Measurements from ENCODE around the gene FLRT2.

FLRT2 gene

GRCh38 chr14:85644211-85644610 lies 114.3 kb downstream of the FLRT2 start:
- DNase-seq, result no peak
- H3K27me3 ChIP-seq (replicated peaks), result no peaks in the 10 kb centered on the region
- H3K27ac ChIP-seq, result no peak overlapping the region
- in situ Hi-C loops (cut with HindIII; ENCODE audit: low pct_ligation_motif_present, low sequenced_read_pairs), result no loop called here
- H3K4me3 ChIP-seq (ENCODE audit: low read depth, low read length), result no peak overlapping the region
- H3K36me3 ChIP-seq (replicated peaks), result no peaks in the 10 kb centered on the region
- TF ChIP-seq CTCF (IDR thresholded peaks at IDR 0.05; ENCODE audit: low read depth, low read length, missing control alignments), result no peak

GRCh38 chr14:85653029-85653428 lies 123.1 kb downstream of the FLRT2 start:
- Histone ChIP-seq H3K27me3 (replicated peaks) (no peaks in the 10 kb centered on the region), H3K36me3 (replicated peaks) (no peaks in the 10 kb centered on the region), H3K27ac (no peak overlapping the region), H3K4me3 (ENCODE audit: low read depth, low read length) (no peak overlapping the region)
- in situ Hi-C loops (cut with HindIII; ENCODE audit: low pct_ligation_motif_present, low sequenced_read_pairs), result no loop called here
- no peak for DNase-seq
- TF ChIP-seq CTCF (IDR thresholded peaks at IDR 0.05; ENCODE audit: low read depth, low read length, missing control alignments), result no peak

GRCh38 chr14:85660243-85660922 lies 130.4 kb downstream of the FLRT2 start:
- in situ Hi-C loops (cut with HindIII; ENCODE audit: low pct_ligation_motif_present, low sequenced_read_pairs), result no loop called here
- H3K27ac ChIP-seq, result no peak overlapping the region
- no peak for TF ChIP-seq CTCF (IDR thresholded peaks at IDR 0.05; ENCODE audit: low read depth, low read length, missing control alignments)
- H3K4me3 ChIP-seq (ENCODE audit: low read depth, low read length), result no peak overlapping the region
- H3K36me3 ChIP-seq (replicated peaks), result no peaks in the 10 kb centered on the region
- H3K27me3 ChIP-seq (replicated peaks), result no peaks in the 10 kb centered on the region
- DNase-seq, result no peak

- in situ Hi-C loops (cut with HindIII; ENCODE audit: low pct_ligation_motif_present, low sequenced_read_pairs), result no loop called here
- no peak for DNase-seq
- no peak for TF ChIP-seq CTCF (IDR thresholded peaks at IDR 0.05; ENCODE audit: low read depth, low read length, missing control alignments)
- H3K4me3 ChIP-seq (ENCODE audit: low read depth, low read length), result no peak overlapping the region
- no peaks in the 10 kb centered on the region for H3K36me3 ChIP-seq (replicated peaks)
- no peak overlapping the region for H3K27ac ChIP-seq
- H3K27me3 ChIP-seq (replicated peaks), result no peaks in the 10 kb centered on the region
Measured at GRCh38 chr14:85662096-85662495, 132.2 kb downstream of the FLRT2 start.

GRCh38 chr14:85663256-85663655 lies 133.3 kb downstream of the FLRT2 start:
- no peak for TF ChIP-seq CTCF (IDR thresholded peaks at IDR 0.05; ENCODE audit: low read depth, low read length, missing control alignments)
- H3K27me3 ChIP-seq (replicated peaks), result no peaks in the 10 kb centered on the region
- in situ Hi-C loops (cut with HindIII; ENCODE audit: low pct_ligation_motif_present, low sequenced_read_pairs), result no loop called here
- H3K27ac ChIP-seq, result no peak overlapping the region
- H3K4me3 ChIP-seq (ENCODE audit: low read depth, low read length), result no peak overlapping the region
- no peaks in the 10 kb centered on the region for H3K36me3 ChIP-seq (replicated peaks)
- DNase-seq, result no peak

GRCh38 chr14:85663667-85664066 lies 133.7 kb downstream of the FLRT2 start:
- no peak overlapping the region for H3K4me3 ChIP-seq (ENCODE audit: low read depth, low read length)
- H3K27ac ChIP-seq, result no peak overlapping the region
- DNase-seq, result no peak
- in situ Hi-C loops (cut with HindIII; ENCODE audit: low pct_ligation_motif_present, low sequenced_read_pairs), result no loop called here
- no peak for TF ChIP-seq CTCF (IDR thresholded peaks at IDR 0.05; ENCODE audit: low read depth, low read length, missing control alignments)
- no peaks in the 10 kb centered on the region for H3K36me3 ChIP-seq (replicated peaks)
- no peaks in the 10 kb centered on the region for H3K27me3 ChIP-seq (replicated peaks)

All from brain microvascular endothelial cell (primary cell).